ENCODE results near the gene LRRC63. TPM values are rescaled to one million over a fixed set of nuclear protein-coding genes. Genes with fewer than 3 reads are reported as not detected.

Gene LRRC63
- total RNA-seq, 4 donors from 2014 or later, result 0.11 to 0.13 TPM; not detected in 2

GRCh38 chr13:46320821-46321220 is 109.1 kb downstream of the LRRC63 start:
- Histone ChIP-seq H3K36me3 (no peaks in the 10 kb centered on the region), H3K27me3 (no peaks in the 10 kb centered on the region), H3K9me3 (no peaks in the 10 kb centered on the region), H3K4me1 (no peaks in the 10 kb centered on the region), H3K4me3 (replicated peaks in 1 of 3) (no peak overlapping the region), H3K27ac (no peak overlapping the region)
- intact Hi-C loops (cut with DNase I), result no loop called here
- 78 to 93% methylated on average over 4 of the region's 4 CpGs for WGBS, 2 donors
- no peak for DNase-seq
- TF ChIP-seq POLR2A (IDR thresholded peaks at IDR 0.05) (no peak), CTCF (IDR thresholded peaks at IDR 0.05) (no peak)

- TF ChIP-seq CTCF (IDR thresholded peaks at IDR 0.05), result peak; percentile 22 to 77 (median 46)
- TF ChIP-seq POLR2A (IDR thresholded peaks at IDR 0.05), result no peak
- 54 to 60% methylated on average over 17 of the region's 17 CpGs for WGBS, 2 donors
- intact Hi-C loops (cut with DNase I), result no loop called here
- Histone ChIP-seq H3K27me3 (no peaks in the 10 kb centered on the region), H3K9me3 (no peaks in the 10 kb centered on the region), H3K27ac (no peak overlapping the region), H3K4me1 (no peaks in the 10 kb centered on the region), H3K36me3 (no peaks in the 10 kb centered on the region), H3K4me3 (replicated peaks in 1 of 3) (no peak overlapping the region)
- DNase-seq, result peak; percentile 47 to 54
Observed at GRCh38 chr13:46321494-46322225, 109.9 kb downstream of the LRRC63 start.

GRCh38 chr13:46324976-46325375 is 113.2 kb downstream of the LRRC63 start:
- 89% methylated on average over 5 of the region's 5 CpGs for WGBS, 2 donors
- no peaks in the 10 kb centered on the region for H3K27me3 ChIP-seq
- no peaks in the 10 kb centered on the region for H3K4me1 ChIP-seq
- intact Hi-C loops (cut with DNase I), result no loop called here
- no peaks in the 10 kb centered on the region for H3K9me3 ChIP-seq
- H3K36me3 ChIP-seq, result no peaks in the 10 kb centered on the region
- no peak for DNase-seq
- no peak overlapping the region for H3K27ac ChIP-seq
- H3K4me3 ChIP-seq (replicated peaks in 1 of 3), result no peak overlapping the region
- TF ChIP-seq CTCF (IDR thresholded peaks at IDR 0.05), result no peak
- no peak for TF ChIP-seq POLR2A (IDR thresholded peaks at IDR 0.05)

Small RNAs within 50 kb of the gene (small RNA-seq; reads per million reads assigned to genes)
- not detected for gene RN7SKP5
- not detected for gene RN7SL288P

Other genes starting within 250 kb of the LRRC63 start
- 10 to 100 TPM; 26.9 to 41.4 (median 36.0) TPM for gene ZC3H13, start 159.2 kb upstream of the LRRC63 start, total RNA-seq
- gene CPB2, start 106.9 kb upstream of the LRRC63 start, total RNA-seq, result under 1 TPM in 2 of 4 donors, not detected in 2; 0.67 to 0.83 TPM
- 10 to 100 TPM in 2 of 4 donors, 1 to 10 TPM in 2; 8.7 to 27.3 (median 11.9) TPM for gene LCP1, start 29.8 kb upstream of the LRRC63 start, total RNA-seq
- 1 to 10 TPM; 1.7 to 4.2 (median 2.8) TPM for gene RUBCNL, start 175.3 kb downstream of the LRRC63 start, total RNA-seq

Data from thyroid gland (tissue), 4 donors.